Retinal pigment epithelial cell (primary cell): ENCODE results near the gene FGD4.

ENCODE experiments used
- DNase-seq: peaks from one replicate; pipeline ENCODE4 v3.0.0-alpha.2; 2010; ENCODE audit warnings: low read depth
- H3K4me3 ChIP-seq: 2 replicates; pipeline ENCODE4 v1.5.1; 2011; ENCODE audit warnings: mild to moderate bottlenecking, low read length, control low read depth, moderate library complexity
- CTCF ChIP-seq: conservative IDR thresholded peaks from 2 replicates; pipeline ENCODE4 v1.5.1; 2011; ENCODE audit warnings: low read depth, low read length, control low read depth, inconsistent platforms

Gene FGD4

GRCh38 chr12:32366714-32367113 lies 32.6 kb upstream of the FGD4 start:
- TF ChIP-seq CTCF, result no peak
- no peak overlapping the region for H3K4me3 ChIP-seq
- no peak for DNase-seq

GRCh38 chr12:32367381-32367780 lies 32.0 kb upstream of the FGD4 start:
- DNase-seq, result no peak
- no peak for TF ChIP-seq CTCF
- no peak overlapping the region for H3K4me3 ChIP-seq

GRCh38 chr12:32369202-32369601 lies 30.2 kb upstream of the FGD4 start:
- no peak overlapping the region for H3K4me3 ChIP-seq
- DNase-seq, result no peak
- no peak for TF ChIP-seq CTCF

- no peak overlapping the region for H3K4me3 ChIP-seq
- TF ChIP-seq CTCF, result no peak
- DNase-seq, result no peak
Measured at GRCh38 chr12:32377344-32378055, 21.9 kb upstream of the FGD4 start.

GRCh38 chr12:32379213-32379612 lies 20.1 kb upstream of the FGD4 start:
- H3K4me3 ChIP-seq, result no peak overlapping the region
- no peak for DNase-seq
- no peak for TF ChIP-seq CTCF

- no peak for TF ChIP-seq CTCF
- no peak for DNase-seq
- H3K4me3 ChIP-seq, result no peak overlapping the region
Measured at GRCh38 chr12:32379667-32380066, 19.7 kb upstream of the FGD4 start.

GRCh38 chr12:32382226-32382625 lies 17.1 kb upstream of the FGD4 start:
- no peak for TF ChIP-seq CTCF
- DNase-seq, result no peak
- no peak overlapping the region for H3K4me3 ChIP-seq
